BJ (cell line): ENCODE measurements around the gene AOPEP. TPM values are rescaled to one million over a fixed set of nuclear protein-coding genes. Genes with fewer than 3 reads are reported as not detected.

Experiments
- CTCF ChIA-PET: fragments of 350-600 bp; formaldehyde crosslinking; extraction: SDS; loops from one replicate; lab custom pipeline; 2021; ENCODE audit warnings: antibody characterized with exemption, inconsistent platforms; lab: Yijun Ruan, JAX
- POLR2A ChIA-PET: fragments of 300-600 bp; sonication (Branson Sonifier 250); formaldehyde crosslinking; extraction: SDS; loops from one replicate; lab custom pipeline; 2021; ENCODE audit warnings: antibody characterized with exemption; lab: Charles Lee
- DNase-seq: peaks from one replicate; pipeline ENCODE4 v3.0.0-alpha.2; 2011; ENCODE audit warnings: low read depth
- H3K27me3 ChIP-seq: 2 replicates; pipeline ENCODE4 v1.6.0; 2011; ENCODE audit warnings: low read length; ENCODE audit not compliant: control insufficient read depth, insufficient read depth
- H3K36me3 ChIP-seq: 2 replicates; pipeline ENCODE4 v1.5.1; 2011; ENCODE audit warnings: low read length; ENCODE audit not compliant: control insufficient read depth, insufficient read depth
- H3K4me3 ChIP-seq: 2 replicates; pipeline ENCODE4 v1.5.1; 2011; ENCODE audit warnings: low read depth, mild to moderate bottlenecking, control low read depth, low read length
- polyA plus RNA-seq: library from polyadenylated mRNA; depleted of rRNA; stranded (reverse); fragments of >200 nt; gene quantifications from 2 replicates; pipeline ENCODE4 v1.2.3, GENCODE V29; 2011
- TF ChIP-seq, protein P1 (sequence below): IDR thresholded peaks from 2 replicates; pipeline ENCODE4 v1.5.1; 2011; ENCODE audit warnings: low read depth, mild to moderate bottlenecking, control low read depth, inconsistent platforms, low read length, moderate library complexity; ENCODE audit not compliant: insufficient read depth

The AOPEP gene
- polyA plus RNA-seq, 1 experiment = 52.1 TPM

DNA sequence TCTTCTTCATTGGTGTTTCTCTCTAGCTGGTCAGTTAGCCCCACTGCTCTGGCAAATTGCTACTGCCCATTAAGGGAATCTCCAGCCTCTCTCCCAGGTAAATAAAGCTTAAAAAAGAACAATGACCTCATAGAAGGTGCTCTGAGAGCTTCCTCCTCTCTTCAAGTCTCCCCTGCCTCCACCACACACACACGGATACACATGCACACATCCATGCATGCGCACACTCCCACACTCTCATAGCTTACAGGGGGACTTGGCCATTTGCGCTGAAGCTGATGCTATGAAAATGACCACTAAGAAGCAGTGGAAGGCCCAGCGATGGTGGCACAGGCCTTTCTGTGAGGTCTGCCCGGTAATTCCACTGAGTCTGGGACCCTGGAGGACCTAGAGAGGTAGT is 250.9 kb downstream of the AOPEP start:
- Histone ChIP-seq H3K27me3 (no peaks in the 10 kb centered on the region), H3K4me3 (no peak overlapping the region), H3K36me3 (peaks cover 2% of the 10 kb centered on the region)
- ChIA-PET CTCF (no interaction called here), POLR2A (no interaction called here)
- TF ChIP-seq, protein P1, sequence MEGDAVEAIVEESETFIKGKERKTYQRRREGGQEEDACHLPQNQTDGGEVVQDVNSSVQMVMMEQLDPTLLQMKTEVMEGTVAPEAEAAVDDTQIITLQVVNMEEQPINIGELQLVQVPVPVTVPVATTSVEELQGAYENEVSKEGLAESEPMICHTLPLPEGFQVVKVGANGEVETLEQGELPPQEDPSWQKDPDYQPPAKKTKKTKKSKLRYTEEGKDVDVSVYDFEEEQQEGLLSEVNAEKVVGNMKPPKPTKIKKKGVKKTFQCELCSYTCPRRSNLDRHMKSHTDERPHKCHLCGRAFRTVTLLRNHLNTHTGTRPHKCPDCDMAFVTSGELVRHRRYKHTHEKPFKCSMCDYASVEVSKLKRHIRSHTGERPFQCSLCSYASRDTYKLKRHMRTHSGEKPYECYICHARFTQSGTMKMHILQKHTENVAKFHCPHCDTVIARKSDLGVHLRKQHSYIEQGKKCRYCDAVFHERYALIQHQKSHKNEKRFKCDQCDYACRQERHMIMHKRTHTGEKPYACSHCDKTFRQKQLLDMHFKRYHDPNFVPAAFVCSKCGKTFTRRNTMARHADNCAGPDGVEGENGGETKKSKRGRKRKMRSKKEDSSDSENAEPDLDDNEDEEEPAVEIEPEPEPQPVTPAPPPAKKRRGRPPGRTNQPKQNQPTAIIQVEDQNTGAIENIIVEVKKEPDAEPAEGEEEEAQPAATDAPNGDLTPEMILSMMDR = no peak
- no peak for DNase-seq

DNA sequence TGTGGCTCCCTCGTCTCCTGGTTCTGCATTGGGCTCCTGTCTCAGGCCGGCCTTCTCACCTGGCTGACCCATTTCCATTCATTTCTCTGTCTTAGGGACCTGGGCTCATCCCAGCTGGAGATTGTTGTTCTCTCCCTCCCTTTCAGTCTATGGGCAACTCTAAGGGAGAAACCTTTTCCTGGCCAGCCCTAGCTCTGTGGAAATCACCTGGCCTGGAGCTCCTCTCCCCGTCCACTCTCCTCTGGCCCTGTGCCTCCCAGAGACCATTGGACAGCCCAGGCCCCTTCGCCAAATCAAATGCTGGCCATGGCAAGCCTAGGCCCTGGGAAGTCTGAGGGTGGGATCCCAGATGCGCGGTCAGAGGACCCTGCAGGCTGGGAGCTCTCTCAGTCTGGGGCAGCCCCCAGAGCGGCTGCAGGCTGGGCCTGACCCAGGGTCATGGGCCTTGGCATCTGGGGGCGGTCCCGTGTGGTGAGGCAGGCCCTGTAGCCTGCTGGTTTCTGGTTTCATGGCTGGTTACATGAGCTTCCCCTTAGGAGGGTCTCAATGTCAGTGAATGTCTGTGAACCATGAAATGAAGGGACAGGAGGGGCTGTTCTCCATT is 253.5 kb downstream of the AOPEP start:
- no peak for DNase-seq
- no peaks in the 10 kb centered on the region for H3K27me3 ChIP-seq
- ChIA-PET CTCF (interaction anchor here (0.7 to 1.9 kb wide), 3 partner anchors 9 to 12 kb away, joined by 3 to 5 read pairs (median 3); no protein-coding TSS in a partner anchor), POLR2A (interaction anchor here (0.5 kb wide), 1 partner anchor 9 kb away, joined by 6 read pairs; no protein-coding TSS in a partner anchor)
- H3K4me3 ChIP-seq = no peak overlapping the region
- peaks cover 2% of the 10 kb centered on the region for H3K36me3 ChIP-seq
- TF ChIP-seq, protein P1 = no peak

DNA sequence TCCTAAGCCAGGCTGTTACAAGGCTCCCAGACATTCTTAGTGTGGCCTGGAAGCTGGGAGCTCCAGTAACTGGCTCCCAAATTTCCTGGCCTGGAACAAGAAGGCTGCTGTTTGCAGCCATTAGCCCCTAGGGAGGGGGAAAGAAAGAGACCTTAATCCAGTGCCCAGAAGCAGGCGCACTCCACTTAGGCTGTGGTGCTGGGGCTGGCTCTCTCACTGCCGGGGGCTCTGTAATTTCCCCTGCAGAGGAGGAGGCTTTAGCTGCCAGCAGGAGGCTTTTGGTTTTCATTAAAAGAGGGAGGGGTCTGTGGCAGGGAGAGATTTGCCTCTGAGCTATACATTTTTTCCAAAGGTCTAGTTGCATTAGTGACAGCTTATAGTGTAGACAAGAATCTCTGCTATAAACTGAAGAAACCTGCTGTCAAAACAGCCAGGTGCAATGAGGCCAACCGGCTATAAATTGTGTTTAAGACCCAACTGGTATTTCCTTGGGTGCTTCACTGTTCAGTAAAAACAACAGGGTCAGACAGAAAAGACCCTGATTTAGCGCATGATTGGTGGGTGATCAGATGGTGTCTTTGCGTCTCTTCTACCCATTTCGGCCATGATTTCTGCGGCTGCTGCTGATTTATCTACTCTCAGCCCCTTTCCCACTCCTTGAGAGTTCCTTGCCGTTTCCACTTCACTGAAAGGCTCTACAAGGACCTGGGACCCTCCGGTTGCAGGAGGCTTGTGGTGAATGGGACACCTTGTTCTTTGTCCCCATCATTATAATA is 254.6 kb downstream of the AOPEP start:
- TF ChIP-seq, protein P1 = no peak
- H3K4me3 ChIP-seq = no peak overlapping the region
- peaks cover 2% of the 10 kb centered on the region for H3K36me3 ChIP-seq
- POLR2A ChIA-PET = no interaction called here
- no peak for DNase-seq
- CTCF ChIA-PET = interaction anchor here (1.6 to 1.9 kb wide), 2 partner anchors 11 kb away, joined by 3 to 5 read pairs; no protein-coding TSS in a partner anchor
- no peaks in the 10 kb centered on the region for H3K27me3 ChIP-seq

DNA sequence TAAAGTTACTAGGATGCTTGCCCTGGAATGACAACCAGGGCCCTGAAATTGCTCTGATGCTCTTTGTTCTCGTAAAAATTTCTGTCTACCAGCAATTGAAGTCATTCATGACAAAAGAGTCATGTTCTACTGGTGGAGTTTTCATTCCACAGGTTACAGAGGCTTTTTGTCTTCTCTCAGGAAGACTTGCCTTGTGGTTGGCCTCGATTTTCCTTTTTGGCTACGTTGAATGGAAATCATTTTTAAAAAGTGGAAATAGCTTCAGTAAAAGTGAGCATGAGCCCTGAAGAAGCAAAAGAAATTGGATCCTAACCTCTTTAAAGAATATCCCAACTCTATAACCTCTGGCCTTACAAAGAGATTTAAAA is 255.2 kb downstream of the AOPEP start:
- H3K36me3 ChIP-seq = peaks cover 2% of the 10 kb centered on the region
- CTCF ChIA-PET = no interaction called here
- H3K4me3 ChIP-seq = no peak overlapping the region
- POLR2A ChIA-PET = no interaction called here
- DNase-seq = no peak
- TF ChIP-seq, protein P1 = no peak
- no peaks in the 10 kb centered on the region for H3K27me3 ChIP-seq

DNA sequence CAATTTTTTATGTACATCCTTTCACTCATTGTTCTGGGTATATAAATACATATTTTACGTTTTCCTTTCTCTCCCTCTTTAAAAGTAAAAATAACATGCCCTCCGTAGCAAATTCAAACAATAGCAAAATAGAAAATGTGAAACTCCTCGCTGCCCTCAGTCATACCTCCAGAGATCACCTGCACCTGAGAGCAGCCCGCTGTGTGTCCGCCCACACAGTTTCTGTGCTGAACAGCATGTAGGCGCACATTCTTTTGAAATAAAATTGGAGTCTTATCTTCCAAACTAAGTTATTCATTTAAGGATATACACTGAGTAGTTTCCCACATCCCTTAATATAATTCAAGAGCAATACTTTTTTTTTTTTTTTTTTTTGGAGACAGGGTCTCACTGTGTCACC is 255.7 kb downstream of the AOPEP start:
- no peak for DNase-seq
- H3K36me3 ChIP-seq = peaks cover 2% of the 10 kb centered on the region
- H3K4me3 ChIP-seq = no peak overlapping the region
- ChIA-PET CTCF (no interaction called here), POLR2A (no interaction called here)
- TF ChIP-seq, protein P1 = no peak
- H3K27me3 ChIP-seq = no peaks in the 10 kb centered on the region
